HG02840 (cell line): Measurements from ENCODE around the gene CCDC190.
A peak's percentile ranks its signal among the peaks of the same experiment; 100 is the strongest.
"Not testable (repeated sequence)": the region's sequence is repeated elsewhere in the genome, so short reads cannot be mapped to it uniquely, and the experiment has no call there.

Source experiments
- ATAC-seq: cut with Tn5 transposase; IDR thresholded peaks from one replicate; pipeline ENCODE4 v1.9.1; 2021; ENCODE audit warnings: mild to moderate bottlenecking, moderate library complexity, moderate number of reproducible peaks; ENCODE audit not compliant: unreplicated experiment, low FRiP score

CCDC190 gene

GRCh38 chr1:162878000-162878596, 17.1 kb upstream of the CCDC190 start:
- ATAC-seq: no peak

- no peak for ATAC-seq
Observed at GRCh38 chr1:162877412-162877811, 16.4 kb upstream of the CCDC190 start.

- no peak for ATAC-seq
Observed at GRCh38 chr1:162876751-162877150, 15.8 kb upstream of the CCDC190 start.

GRCh38 chr1:162873671-162874666, 13.0 kb upstream of the CCDC190 start:
- no peak for ATAC-seq

- ATAC-seq: no peak
Observed at GRCh38 chr1:162872981-162873380, 12.0 kb upstream of the CCDC190 start.

- ATAC-seq: not testable (repeated sequence)
Observed at GRCh38 chr1:162871417-162871816, 10.4 kb upstream of the CCDC190 start.

GRCh38 chr1:162868972-162869371, 8.0 kb upstream of the CCDC190 start:
- ATAC-seq: no peak

- ATAC-seq: no peak
Observed at GRCh38 chr1:162861625-162862024, 650 bp upstream of the CCDC190 start.

- ATAC-seq: no peak
Observed at GRCh38 chr1:162859191-162859590, 1.8 kb downstream of the CCDC190 start.

- no peak for ATAC-seq
Observed at GRCh38 chr1:162857850-162858249, 3.1 kb downstream of the CCDC190 start.

GRCh38 chr1:162856260-162856659, 4.7 kb downstream of the CCDC190 start:
- ATAC-seq: no peak

- ATAC-seq: no peak
Observed at GRCh38 chr1:162855461-162856150, 5.4 kb downstream of the CCDC190 start.

- ATAC-seq: peak; percentile 71
Observed at GRCh38 chr1:162854245-162854882, 6.6 kb downstream of the CCDC190 start.

GRCh38 chr1:162851341-162851740, 9.6 kb downstream of the CCDC190 start:
- ATAC-seq: no peak

GRCh38 chr1:162849711-162850110, 11.3 kb downstream of the CCDC190 start:
- no peak for ATAC-seq

GRCh38 chr1:162847839-162848453, 13.0 kb downstream of the CCDC190 start:
- ATAC-seq: no peak

- no peak for ATAC-seq
Observed at GRCh38 chr1:162846256-162847212, 14.4 kb downstream of the CCDC190 start.

- no peak for ATAC-seq
Observed at GRCh38 chr1:162844153-162844552, 16.8 kb downstream of the CCDC190 start.

- no peak for ATAC-seq
Observed at GRCh38 chr1:162840250-162840839, 20.6 kb downstream of the CCDC190 start.
